Measurements from ENCODE around the gene ADAMTS19. TPM values are rescaled to one million over a fixed set of nuclear protein-coding genes. Genes with fewer than 3 reads are reported as not detected.

ADAMTS19 gene
- polyA plus RNA-seq, 3 donors = not detected

DNA sequence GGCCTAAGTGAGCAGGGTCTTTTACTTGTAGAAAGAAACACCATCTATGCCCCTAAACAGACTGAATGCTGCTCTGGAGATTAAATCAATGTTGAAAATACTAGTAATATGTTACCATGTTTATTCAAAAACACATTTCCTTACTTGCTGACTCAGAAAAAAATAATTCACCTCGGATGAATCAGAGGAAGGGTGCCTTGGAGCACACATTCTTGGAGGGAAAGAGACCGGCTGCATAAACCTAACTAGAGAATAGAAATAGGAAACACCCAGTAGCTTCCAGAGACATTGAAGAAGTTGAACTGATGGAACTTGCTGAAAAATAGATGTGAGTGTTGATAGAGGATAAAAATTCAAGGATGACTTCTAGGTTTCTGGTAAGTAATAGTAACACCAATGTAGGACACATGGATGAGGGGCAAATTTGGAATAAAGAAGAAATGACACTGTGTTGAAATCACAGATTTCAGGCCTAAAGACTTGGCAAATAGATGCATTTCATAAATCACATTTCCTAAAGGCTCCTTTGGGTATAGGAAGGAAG, 210.9 kb downstream of the ADAMTS19 start:
- no peaks in the 10 kb centered on the region for H3K27me3 ChIP-seq (ENCODE audit: control insufficient read depth in 2 of 2, insufficient read depth in 2 of 2, low read length in 2 of 2)
- no peaks in the 10 kb centered on the region for H3K4me1 Mint-ChIP-seq
- no peaks in the 10 kb centered on the region for H3K36me3 Mint-ChIP-seq
- H3K9me3 Mint-ChIP-seq = peaks cover 0 to 9% (median 5%) of the 10 kb centered on the region in 7 donors
- no peak overlapping the region for H3K27ac ChIP-seq (ENCODE audit: low read depth in 1 of 2, low read length in 2 of 2)
- WGBS (ENCODE audit: insufficient coverage) = 80% methylated on average over 2 of the region's 2 CpGs
- peaks cover 0 to 7% of the 10 kb centered on the region in 2 donors for H3K9me3 ChIP-seq (replicated peaks in 1 of 2; ENCODE audit: control insufficient read depth in 1 of 2, insufficient read depth in 1 of 2, low read length in 2 of 2)
- DNase-seq = no peak
- no peaks in the 10 kb centered on the region for H3K36me3 ChIP-seq (replicated peaks in 1 of 2; ENCODE audit: control insufficient read depth in 1 of 2, insufficient read depth in 2 of 2, low read length in 2 of 2)
- H3K27ac Mint-ChIP-seq = no peak overlapping the region
- H3K4me2 ChIP-seq (replicated peaks; ENCODE audit: extremely low read depth, low read length, poor library complexity, severe bottlenecking) = no peak overlapping the region
- no peaks in the 10 kb centered on the region for H3K79me2 ChIP-seq (ENCODE audit: insufficient read depth, low read length)
- intact Hi-C loops (cut with micrococcal nuclease) = no loop called here
- H3K9ac ChIP-seq (ENCODE audit: insufficient read depth, low read length, poor library complexity, severe bottlenecking) = no peak overlapping the region
- H4K20me1 ChIP-seq (ENCODE audit: insufficient read depth, low read length) = no peaks in the 10 kb centered on the region
- no peak overlapping the region for H2AFZ ChIP-seq (ENCODE audit: insufficient read depth, low read depth, low read length, poor library complexity, severe bottlenecking)
- H3K4me3 Mint-ChIP-seq = no peak overlapping the region
- no peak for TF ChIP-seq CTCF (IDR thresholded peaks at IDR 0.05)
- peaks cover 0 to 1% (median 0%) of the 10 kb centered on the region in 3 donors for H3K27me3 Mint-ChIP-seq (ENCODE audit: low read depth in 3 of 3)
- no peak overlapping the region for H3K4me3 ChIP-seq (replicated peaks in 1 of 3; ENCODE audit: low read depth in 2 of 3, low read length in 3 of 3)
- no peaks in the 10 kb centered on the region for H3K4me1 ChIP-seq (ENCODE audit: control insufficient read depth in 1 of 2, insufficient read depth in 2 of 2, low read length in 2 of 2)

DNA sequence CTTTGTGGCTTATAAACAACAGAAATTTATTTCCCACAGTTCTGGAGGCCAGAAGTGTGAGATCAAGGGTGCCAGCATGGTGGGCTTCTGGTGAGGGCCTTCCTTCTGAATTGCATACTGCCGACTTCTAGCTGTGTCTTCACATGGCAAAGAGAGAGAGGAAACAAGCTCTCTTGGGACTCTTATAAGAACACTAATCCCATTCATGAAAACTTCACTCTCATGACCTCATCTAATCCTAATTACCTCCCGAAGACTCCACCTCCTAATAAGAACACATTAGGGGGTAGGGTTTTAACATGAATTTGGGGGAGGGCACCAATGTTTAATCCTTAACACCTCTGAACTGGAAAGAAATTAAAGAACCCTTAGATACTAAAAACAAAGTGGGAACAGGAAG, 211.9 kb downstream of the ADAMTS19 start:
- no peak overlapping the region for H3K4me3 Mint-ChIP-seq
- H3K4me1 Mint-ChIP-seq = no peaks in the 10 kb centered on the region
- intact Hi-C loops (cut with micrococcal nuclease) = no loop called here
- peaks cover 0 to 1% (median 0%) of the 10 kb centered on the region in 3 donors for H3K27me3 Mint-ChIP-seq (ENCODE audit: low read depth in 3 of 3)
- Histone ChIP-seq H3K4me2 (replicated peaks; ENCODE audit: extremely low read depth, low read length, poor library complexity, severe bottlenecking) (no peak overlapping the region), H3K9ac (ENCODE audit: insufficient read depth, low read length, poor library complexity, severe bottlenecking) (no peak overlapping the region), H3K4me3 (replicated peaks in 1 of 3; ENCODE audit: low read depth in 2 of 3, low read length in 3 of 3) (no peak overlapping the region), H3K36me3 (replicated peaks in 1 of 2; ENCODE audit: control insufficient read depth in 1 of 2, insufficient read depth in 2 of 2, low read length in 2 of 2) (no peaks in the 10 kb centered on the region), H4K20me1 (ENCODE audit: insufficient read depth, low read length) (no peaks in the 10 kb centered on the region), H2AFZ (ENCODE audit: insufficient read depth, low read depth, low read length, poor library complexity, severe bottlenecking) (no peak overlapping the region), H3K9me3 (replicated peaks in 1 of 2; ENCODE audit: control insufficient read depth in 1 of 2, insufficient read depth in 1 of 2, low read length in 2 of 2) (peaks cover 0 to 7% of the 10 kb centered on the region in 2 donors), H3K27ac (ENCODE audit: low read depth in 1 of 2, low read length in 2 of 2) (no peak overlapping the region), H3K79me2 (ENCODE audit: insufficient read depth, low read length) (no peaks in the 10 kb centered on the region), H3K27me3 (ENCODE audit: control insufficient read depth in 2 of 2, insufficient read depth in 2 of 2, low read length in 2 of 2) (no peaks in the 10 kb centered on the region), H3K4me1 (ENCODE audit: control insufficient read depth in 1 of 2, insufficient read depth in 2 of 2, low read length in 2 of 2) (no peaks in the 10 kb centered on the region)
- no peak for DNase-seq
- WGBS (ENCODE audit: insufficient coverage) = no CpG with 5 or more reads among the region's 2 CpGs
- peaks cover 2 to 9% (median 7%) of the 10 kb centered on the region in 7 donors for H3K9me3 Mint-ChIP-seq
- H3K27ac Mint-ChIP-seq = no peak overlapping the region
- no peak for TF ChIP-seq CTCF (IDR thresholded peaks at IDR 0.05)
- no peaks in the 10 kb centered on the region for H3K36me3 Mint-ChIP-seq

Data from CD14-positive monocyte (primary cell).